RWPE2 (cell line): ENCODE measurements around the gene LILRB3.
"Not testable (repeated sequence)": the region's sequence is repeated elsewhere in the genome, so short reads cannot be mapped to it uniquely, and the experiment has no call there.

Source experiments
- ATAC-seq: fragments of 200-7000 bp; cut with Tn5 transposase; 3 replicates; pipeline ENCODE4 v1.9.1; 2021; ENCODE audit warnings: low read depth
- DNase-seq: peaks from one replicate; pipeline ENCODE4 v3.0.0-alpha.2; 2020; ENCODE audit warnings: low spot score
- H3K27ac ChIP-seq: fragments of 450-650 bp; 2 replicates; pipeline ENCODE4 v1.5.1; 2017; ENCODE audit warnings: mild to moderate bottlenecking; ENCODE audit not compliant: poor library complexity, severe bottlenecking
- H3K27me3 ChIP-seq: fragments of 250-450 bp; sonication (Bioruptor Pico); 2 replicates; pipeline ENCODE4 v1.5.1; 2021; ENCODE audit warnings: mild to moderate bottlenecking, moderate library complexity; ENCODE audit not compliant: insufficient read depth, poor library complexity, severe bottlenecking
- H3K36me3 ChIP-seq: fragments of 250-450 bp; sonication (Bioruptor Pico); 2 replicates; pipeline ENCODE4 v1.5.1; 2020; ENCODE audit warnings: low read depth, mild to moderate bottlenecking, moderate library complexity
- H3K4me1 ChIP-seq: fragments of 250-450 bp; sonication (Bioruptor Pico); 2 replicates; pipeline ENCODE4 v1.5.1; 2021; ENCODE audit warnings: mild to moderate bottlenecking, moderate library complexity; ENCODE audit not compliant: insufficient read depth, poor library complexity, severe bottlenecking
- H3K4me3 ChIP-seq: fragments of 250-450 bp; sonication (Bioruptor Pico); 2 replicates; pipeline ENCODE4 v1.5.1; 2021; ENCODE audit warnings: mild to moderate bottlenecking, moderate library complexity; ENCODE audit not compliant: severe bottlenecking
- H3K9me3 ChIP-seq: fragments of 250-450 bp; sonication (Bioruptor Pico); 2 replicates; pipeline ENCODE4 v1.5.1; 2021; ENCODE audit warnings: mild to moderate bottlenecking, moderate library complexity; ENCODE audit not compliant: severe bottlenecking
- TF ChIP-seq, protein P1 (sequence below): fragments of 450-650 bp; IDR thresholded peaks from one replicate; pipeline ENCODE4 v1.5.1; 2017; ENCODE audit warnings: mild to moderate bottlenecking, moderate library complexity; ENCODE audit not compliant: poor library complexity, severe bottlenecking

Gene LILRB3

DNA sequence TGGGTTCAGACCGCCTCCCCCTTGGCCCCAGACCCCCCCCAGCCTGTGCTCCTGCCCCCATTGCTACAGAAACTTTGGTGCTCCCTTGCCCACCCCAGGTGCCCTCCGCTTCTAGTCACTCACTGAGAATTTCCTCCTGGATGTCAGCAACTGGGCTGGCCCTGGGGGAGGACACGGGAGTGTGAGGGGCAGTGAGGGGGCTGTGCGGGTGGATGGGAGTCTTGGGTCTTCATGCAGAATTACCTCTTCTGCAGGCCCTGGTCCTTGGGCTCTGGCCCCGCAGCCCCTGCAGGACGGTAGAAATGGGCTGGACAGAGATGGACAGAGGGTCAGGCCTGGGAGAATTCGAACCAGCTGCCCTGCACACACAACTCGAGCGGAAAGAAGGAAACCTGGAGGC lies 29.4 kb upstream of the LILRB3 start:
- TF ChIP-seq, protein P1, sequence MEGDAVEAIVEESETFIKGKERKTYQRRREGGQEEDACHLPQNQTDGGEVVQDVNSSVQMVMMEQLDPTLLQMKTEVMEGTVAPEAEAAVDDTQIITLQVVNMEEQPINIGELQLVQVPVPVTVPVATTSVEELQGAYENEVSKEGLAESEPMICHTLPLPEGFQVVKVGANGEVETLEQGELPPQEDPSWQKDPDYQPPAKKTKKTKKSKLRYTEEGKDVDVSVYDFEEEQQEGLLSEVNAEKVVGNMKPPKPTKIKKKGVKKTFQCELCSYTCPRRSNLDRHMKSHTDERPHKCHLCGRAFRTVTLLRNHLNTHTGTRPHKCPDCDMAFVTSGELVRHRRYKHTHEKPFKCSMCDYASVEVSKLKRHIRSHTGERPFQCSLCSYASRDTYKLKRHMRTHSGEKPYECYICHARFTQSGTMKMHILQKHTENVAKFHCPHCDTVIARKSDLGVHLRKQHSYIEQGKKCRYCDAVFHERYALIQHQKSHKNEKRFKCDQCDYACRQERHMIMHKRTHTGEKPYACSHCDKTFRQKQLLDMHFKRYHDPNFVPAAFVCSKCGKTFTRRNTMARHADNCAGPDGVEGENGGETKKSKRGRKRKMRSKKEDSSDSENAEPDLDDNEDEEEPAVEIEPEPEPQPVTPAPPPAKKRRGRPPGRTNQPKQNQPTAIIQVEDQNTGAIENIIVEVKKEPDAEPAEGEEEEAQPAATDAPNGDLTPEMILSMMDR, result no peak
- H3K27me3 ChIP-seq, result peaks cover 25% of the 10 kb centered on the region
- H3K4me3 ChIP-seq, result no peak overlapping the region
- no peaks in the 10 kb centered on the region for H3K36me3 ChIP-seq
- DNase-seq (no peak), ATAC-seq (no peak)
- no peak overlapping the region for H3K27ac ChIP-seq
- H3K4me1 ChIP-seq, result no peaks in the 10 kb centered on the region
- H3K9me3 ChIP-seq, result no peaks in the 10 kb centered on the region

DNA sequence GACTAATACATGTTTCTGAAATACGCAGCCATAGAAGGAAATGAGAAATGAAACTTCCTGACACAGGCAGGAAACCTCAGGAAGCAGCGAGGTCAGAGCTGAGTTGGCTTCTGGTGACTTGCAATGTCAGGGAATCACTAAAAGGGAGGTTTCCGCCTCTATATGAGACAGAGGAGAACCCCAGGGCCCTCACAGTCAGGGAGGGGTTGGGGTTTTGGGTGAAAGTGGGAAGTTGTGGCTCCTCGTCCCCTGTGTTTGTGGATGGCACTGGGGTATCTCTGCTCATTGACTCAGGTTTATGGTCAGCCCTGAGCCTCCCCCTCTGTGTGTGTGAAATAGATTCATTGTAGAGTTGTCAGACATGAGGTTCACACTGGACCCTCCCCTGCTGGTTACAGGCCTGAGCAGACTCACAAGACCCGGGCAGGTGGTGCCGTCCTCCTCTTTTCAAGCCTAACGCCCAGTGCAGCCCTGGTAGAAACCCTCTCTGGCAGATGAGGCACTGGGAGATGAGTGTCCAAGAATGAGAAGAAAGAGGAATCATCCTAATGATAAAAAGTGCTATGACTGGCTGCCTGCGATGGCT lies 25.3 kb upstream of the LILRB3 start:
- DNase-seq (no peak), ATAC-seq (no peak)
- no peaks in the 10 kb centered on the region for H3K9me3 ChIP-seq
- H3K27me3 ChIP-seq, result peaks cover 8% of the 10 kb centered on the region
- no peaks in the 10 kb centered on the region for H3K36me3 ChIP-seq
- no peak overlapping the region for H3K4me3 ChIP-seq
- H3K27ac ChIP-seq, result no peak overlapping the region
- TF ChIP-seq, protein P1, result no peak
- H3K4me1 ChIP-seq, result no peaks in the 10 kb centered on the region

DNA sequence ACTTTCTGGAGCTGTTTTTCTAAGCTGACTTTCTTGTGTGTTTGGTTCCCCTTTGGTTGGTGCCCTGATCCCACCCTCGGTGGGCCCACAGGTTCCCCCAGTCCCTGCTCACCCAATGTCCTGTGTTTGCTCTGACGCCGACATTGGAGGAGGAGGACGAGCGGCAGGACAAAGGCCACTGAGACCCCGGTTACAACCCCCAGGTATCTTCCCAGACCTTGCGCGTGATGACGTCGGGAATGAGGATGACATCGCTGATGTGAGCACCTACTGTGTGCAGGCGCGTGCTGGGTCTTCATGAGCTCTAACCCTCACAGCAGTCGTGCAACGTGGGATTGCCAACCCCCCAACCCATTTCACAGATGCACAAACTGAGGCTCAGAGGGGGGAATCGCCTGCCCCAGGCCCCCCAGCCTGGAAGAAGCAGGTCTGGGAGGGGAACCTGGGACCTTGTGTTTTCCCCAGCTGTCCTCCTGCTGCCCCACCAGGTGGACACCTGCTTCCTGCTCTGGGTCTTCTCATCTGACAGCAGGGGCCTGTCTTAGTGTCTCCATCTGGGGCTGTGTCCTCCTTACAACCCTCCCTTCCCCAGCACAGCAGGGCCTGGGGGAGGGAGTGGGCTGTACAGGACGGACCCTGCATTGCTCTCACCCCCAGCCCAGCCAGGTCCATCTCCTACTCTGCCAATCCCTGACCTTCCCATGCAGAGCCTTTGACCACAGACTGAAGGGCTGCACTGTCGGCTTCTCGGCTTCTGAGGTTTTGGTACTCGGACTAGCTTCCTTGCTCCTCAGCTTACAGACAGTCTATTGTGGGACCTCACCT lies 24.5 kb upstream of the LILRB3 start:
- Histone ChIP-seq H3K4me1 (no peaks in the 10 kb centered on the region), H3K27me3 (peaks cover 2% of the 10 kb centered on the region), H3K36me3 (no peaks in the 10 kb centered on the region), H3K27ac (no peak overlapping the region), H3K4me3 (no peak overlapping the region), H3K9me3 (no peaks in the 10 kb centered on the region)
- no peak for ATAC-seq
- no peak for DNase-seq
- TF ChIP-seq, protein P1, result no peak

DNA sequence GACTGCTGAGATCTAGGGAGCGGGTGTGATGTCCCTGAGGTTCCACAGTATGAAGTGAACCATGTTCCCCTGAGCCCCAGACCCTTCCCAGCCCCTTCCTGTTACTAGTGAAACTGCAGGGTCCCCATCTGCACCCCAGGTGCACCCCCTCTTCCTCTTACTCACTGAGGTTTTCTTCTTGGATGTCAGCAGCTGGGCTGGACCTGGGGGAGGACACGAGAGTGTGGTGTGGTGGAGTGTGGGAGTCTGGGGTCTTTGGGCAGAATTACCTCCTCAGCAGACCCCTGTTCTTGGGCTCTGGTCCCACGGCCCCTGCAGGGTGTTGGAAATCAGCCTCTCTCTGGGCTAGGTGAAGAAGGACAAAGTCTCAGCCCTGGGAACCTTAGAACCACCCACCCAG lies 23.1 kb upstream of the LILRB3 start:
- no peak overlapping the region for H3K27ac ChIP-seq
- DNase-seq (no peak), ATAC-seq (no peak)
- H3K9me3 ChIP-seq, result no peaks in the 10 kb centered on the region
- TF ChIP-seq, protein P1, result no peak
- H3K4me3 ChIP-seq, result no peak overlapping the region
- no peaks in the 10 kb centered on the region for H3K27me3 ChIP-seq
- H3K36me3 ChIP-seq, result no peaks in the 10 kb centered on the region
- no peaks in the 10 kb centered on the region for H3K4me1 ChIP-seq

DNA sequence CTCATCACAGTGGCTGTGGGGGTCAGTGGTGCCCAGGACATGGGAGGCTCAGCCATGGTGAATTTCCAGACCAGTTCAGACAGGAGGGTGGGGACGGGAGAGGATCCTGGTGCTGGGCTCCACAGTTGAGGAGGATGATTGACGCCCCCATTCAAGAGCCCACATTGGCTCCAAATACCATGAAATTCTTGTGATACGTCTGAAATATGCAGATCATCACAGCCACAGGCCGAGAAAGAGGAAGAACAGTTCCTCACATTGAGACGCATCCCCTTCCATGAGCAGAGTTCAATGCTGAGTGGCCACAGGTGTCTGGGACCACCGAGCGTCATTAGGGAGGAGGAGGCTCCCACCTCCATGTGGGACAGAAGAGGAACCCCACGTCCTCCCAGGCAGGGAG lies 21.0 kb upstream of the LILRB3 start:
- not testable (repeated sequence) for H3K27ac ChIP-seq, H3K36me3 ChIP-seq, H3K4me3 ChIP-seq, H3K27me3 ChIP-seq, DNase-seq, ATAC-seq, H3K9me3 ChIP-seq, H3K4me1 ChIP-seq

DNA sequence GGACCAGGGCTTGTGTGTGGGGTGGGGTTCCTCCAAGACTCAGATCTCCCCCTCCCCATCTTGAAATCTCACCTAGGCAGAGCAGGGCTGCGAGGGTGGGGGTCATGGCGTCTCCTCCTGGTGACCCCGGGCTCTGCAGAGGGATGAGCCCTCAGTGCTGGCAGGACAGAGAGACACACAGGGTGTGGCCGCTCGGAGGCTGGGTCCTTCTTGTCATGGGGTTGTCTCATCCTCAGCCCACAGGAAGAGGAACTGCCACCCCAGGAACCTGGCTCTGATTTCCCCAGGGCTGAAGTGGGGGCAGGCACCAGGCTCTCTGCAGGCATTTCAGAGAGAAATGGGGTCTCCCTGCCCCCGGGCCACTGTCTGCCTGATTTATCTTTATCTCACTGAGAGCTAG lies 19.8 kb upstream of the LILRB3 start, which contains the start of gene LILRA6:
LILRA6 (minus strand) TSS at position 145 of the 400 bp plus-strand sequence.
- H3K27me3 ChIP-seq, ATAC-seq, H3K36me3 ChIP-seq, H3K27ac ChIP-seq, H3K4me3 ChIP-seq, H3K4me1 ChIP-seq, DNase-seq, H3K9me3 ChIP-seq: not testable (repeated sequence)

DNA sequence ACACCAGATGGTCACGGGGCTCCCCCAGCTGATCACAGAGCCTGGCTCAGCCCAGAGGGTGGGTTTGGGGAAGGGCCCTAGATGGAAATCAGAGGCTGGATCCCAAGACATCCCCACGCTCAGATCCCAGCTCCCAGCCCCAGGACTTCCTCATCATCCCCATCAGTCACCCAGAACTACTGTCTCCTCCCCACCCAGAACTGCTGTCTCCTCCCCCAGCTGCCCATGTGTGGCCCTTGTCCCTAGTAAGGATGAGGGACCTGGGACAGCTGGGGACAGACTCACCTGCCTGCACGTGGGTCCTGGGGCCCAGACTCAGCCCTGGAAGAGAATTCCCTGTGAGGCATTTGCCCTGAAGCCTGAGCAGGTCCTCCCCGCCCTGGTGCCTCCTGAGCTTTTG lies 19.4 kb upstream of the LILRB3 start:
- not testable (repeated sequence) for ATAC-seq, DNase-seq, H3K36me3 ChIP-seq

More for the DNA sequence above, 19.4 kb upstream of the LILRB3 start:
- H3K4me1 ChIP-seq, H3K4me3 ChIP-seq, H3K9me3 ChIP-seq, H3K27me3 ChIP-seq, H3K27ac ChIP-seq: not testable (repeated sequence)
